ENCODE measurements around the gene NEK11. TPM values are rescaled to one million over a fixed set of nuclear protein-coding genes. Genes with fewer than 3 reads are reported as not detected.

The NEK11 gene
- total RNA-seq, 1 donor from 2014 or later = 3.9 TPM

- H3K4me3 ChIP-seq (ENCODE audit: low read depth, low read length) = no peak overlapping the region
- no peak for TF ChIP-seq CTCF (conservative IDR thresholded peaks at IDR 0.05; ENCODE audit: low read depth, low read length)
- DNase-seq (ENCODE audit: low read depth) = no peak
Observed at GRCh38 chr3:131371688-131372066, 345.0 kb downstream of the NEK11 start.

GRCh38 chr3:131374741-131375140, 348.1 kb downstream of the NEK11 start:
- DNase-seq (ENCODE audit: low read depth) = no peak
- no peak for TF ChIP-seq CTCF (conservative IDR thresholded peaks at IDR 0.05; ENCODE audit: low read depth, low read length)
- H3K4me3 ChIP-seq (ENCODE audit: low read depth, low read length) = no peak overlapping the region

- DNase-seq (ENCODE audit: low read depth) = peak; percentile 12
- H3K4me3 ChIP-seq (ENCODE audit: low read depth, low read length) = peak overlapping the region; percentile 91
Observed at GRCh38 chr3:131380821-131381444, 354.3 kb downstream of the NEK11 start.

GRCh38 chr3:131381445-131382291, 355.0 kb downstream of the NEK11 start, which contains the start of gene NUDT16:
NUDT16 (plus strand) TSS chr3:131381774; CDS start chr3:131381805, 31 bp downstream.
- no peak for TF ChIP-seq CTCF (conservative IDR thresholded peaks at IDR 0.05; ENCODE audit: low read depth, low read length)
- DNase-seq (ENCODE audit: low read depth) = peak; percentile 78
- peak within 1 kb of the TSS; percentile 91 for H3K4me3 ChIP-seq (ENCODE audit: low read depth, low read length)

GRCh38 chr3:131386429-131387165, 359.9 kb downstream of the NEK11 start:
- no peak overlapping the region for H3K4me3 ChIP-seq (ENCODE audit: low read depth, low read length)
- no peak for DNase-seq (ENCODE audit: low read depth)
- no peak for TF ChIP-seq CTCF (conservative IDR thresholded peaks at IDR 0.05; ENCODE audit: low read depth, low read length)

GRCh38 chr3:131387796-131388489, 361.3 kb downstream of the NEK11 start:
- no peak for DNase-seq (ENCODE audit: low read depth)
- H3K4me3 ChIP-seq (ENCODE audit: low read depth, low read length) = no peak overlapping the region
- TF ChIP-seq CTCF (conservative IDR thresholded peaks at IDR 0.05; ENCODE audit: low read depth, low read length) = no peak

- no peak for DNase-seq (ENCODE audit: low read depth)
- no peak for TF ChIP-seq CTCF (conservative IDR thresholded peaks at IDR 0.05; ENCODE audit: low read depth, low read length)
- no peak overlapping the region for H3K4me3 ChIP-seq (ENCODE audit: low read depth, low read length)
Observed at GRCh38 chr3:131388490-131388799, 361.8 kb downstream of the NEK11 start.
